ENCODE measurements around the gene NUDT16L1.
"Not testable (repeated sequence)": the region's sequence is repeated elsewhere in the genome, so short reads cannot be mapped to it uniquely, and the experiment has no call there.

NUDT16L1 gene

DNA sequence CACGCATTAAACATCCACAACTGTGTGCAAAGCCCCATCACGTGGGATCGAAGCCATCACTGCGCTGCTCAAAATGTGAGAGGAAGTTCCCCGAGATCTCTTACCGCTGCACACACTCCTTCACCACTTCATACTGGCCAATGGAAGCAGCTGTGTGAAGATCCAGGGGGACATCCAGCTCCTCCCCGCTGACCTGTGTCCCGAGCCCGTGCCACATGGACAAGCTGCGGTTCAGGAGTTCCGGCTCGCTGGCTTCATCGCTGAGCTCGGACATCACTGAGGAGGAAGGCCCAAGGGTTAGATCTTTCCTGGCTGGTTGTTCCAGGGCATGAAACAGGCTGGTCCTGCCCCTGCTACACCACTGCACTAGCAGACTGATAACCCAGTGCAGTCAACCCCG lies 36.5 kb downstream of the NUDT16L1 start:
- Histone ChIP-seq H3K27ac (ENCODE audit: low read depth, low read length, severe bottlenecking) (no peak overlapping the region), H3K9me3 (ENCODE audit: control insufficient read depth, low read length) (no peaks in the 10 kb centered on the region), H3K4me1 (ENCODE audit: control insufficient read depth, insufficient read depth, low read length, poor library complexity, severe bottlenecking) (no peaks in the 10 kb centered on the region), H3K36me3 (ENCODE audit: control insufficient read depth, insufficient read depth, low read length) (peaks cover 49% of the 10 kb centered on the region), H3K4me3 (ENCODE audit: extremely low read depth, insufficient read depth, low read length, poor library complexity, severe bottlenecking) (no peak overlapping the region)
- 98% methylated on average over 14 of the region's 15 CpGs for WGBS, 2 experiments (ENCODE audit: insufficient coverage in 2 of 2)

- Histone ChIP-seq H3K9me3 (ENCODE audit: control insufficient read depth, low read length) (no peaks in the 10 kb centered on the region), H3K36me3 (ENCODE audit: control insufficient read depth, insufficient read depth, low read length) (peaks cover 33% of the 10 kb centered on the region), H3K4me1 (ENCODE audit: control insufficient read depth, insufficient read depth, low read length, poor library complexity, severe bottlenecking) (no peaks in the 10 kb centered on the region), H3K4me3 (ENCODE audit: extremely low read depth, insufficient read depth, low read length, poor library complexity, severe bottlenecking) (peak overlapping the region; percentile 84), H3K27ac (ENCODE audit: low read depth, low read length, severe bottlenecking) (no peak overlapping the region)
- WGBS, 2 experiments (ENCODE audit: insufficient coverage in 2 of 2): 34 to 42% methylated on average over 5 to 10 of the region's 17 CpGs
Observed at GRCh38 chr16:4733211-4733742, 39.9 kb downstream of the NUDT16L1 start.

DNA sequence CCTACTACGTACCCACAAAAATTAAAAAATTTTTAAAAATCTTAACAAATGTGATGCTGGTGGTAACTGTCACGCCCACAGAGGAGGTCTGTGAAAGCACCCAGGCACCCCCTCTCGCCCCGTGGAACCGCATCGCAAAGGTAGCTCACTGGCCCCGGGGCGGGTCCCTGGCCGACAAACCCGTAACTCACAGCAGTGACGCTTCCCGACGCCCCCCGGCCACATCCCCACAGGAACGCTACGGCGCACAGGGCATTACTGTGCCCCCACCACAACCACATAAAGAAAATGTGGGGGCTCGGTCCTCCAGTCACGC lies 40.3 kb downstream of the NUDT16L1 start:
- H3K36me3 ChIP-seq (ENCODE audit: control insufficient read depth, insufficient read depth, low read length): peaks cover 29% of the 10 kb centered on the region
- H3K27ac ChIP-seq (ENCODE audit: low read depth, low read length, severe bottlenecking): peak overlapping the region; percentile 98
- WGBS, 2 experiments (ENCODE audit: insufficient coverage in 2 of 2): 0 to 1% methylated on average over 8 to 10 of the region's 19 CpGs
- no peaks in the 10 kb centered on the region for H3K9me3 ChIP-seq (ENCODE audit: control insufficient read depth, low read length)
- peak overlapping the region; percentile 84 for H3K4me3 ChIP-seq (ENCODE audit: extremely low read depth, insufficient read depth, low read length, poor library complexity, severe bottlenecking)
- no peaks in the 10 kb centered on the region for H3K4me1 ChIP-seq (ENCODE audit: control insufficient read depth, insufficient read depth, low read length, poor library complexity, severe bottlenecking)

- WGBS, 2 experiments (ENCODE audit: insufficient coverage in 2 of 2): 0 to 1% methylated on average over 47 to 51 of the region's 70 CpGs
- peak within 1 kb of the TSS; percentile 98 for H3K27ac ChIP-seq (ENCODE audit: low read depth, low read length, severe bottlenecking)
- H3K36me3 ChIP-seq (ENCODE audit: control insufficient read depth, insufficient read depth, low read length): peaks cover 24% of the 10 kb centered on the region
- no peaks in the 10 kb centered on the region for H3K4me1 ChIP-seq (ENCODE audit: control insufficient read depth, insufficient read depth, low read length, poor library complexity, severe bottlenecking)
- H3K9me3 ChIP-seq (ENCODE audit: control insufficient read depth, low read length): no peaks in the 10 kb centered on the region
- H3K4me3 ChIP-seq (ENCODE audit: extremely low read depth, insufficient read depth, low read length, poor library complexity, severe bottlenecking): peak within 1 kb of the TSS; percentile 84
Observed at GRCh38 chr16:4734063-4734729, 40.8 kb downstream of the NUDT16L1 start, which contains the start of the genes ANKS3 and DNAAF8. TSS of gene ANKS3 (minus strand) at chr16:4734271. CDS start at chr16:4730149, 4,122 bp downstream. TSS of gene DNAAF8 (plus strand) at chr16:4734537. CDS start at chr16:4736515, 1,978 bp downstream.

DNA sequence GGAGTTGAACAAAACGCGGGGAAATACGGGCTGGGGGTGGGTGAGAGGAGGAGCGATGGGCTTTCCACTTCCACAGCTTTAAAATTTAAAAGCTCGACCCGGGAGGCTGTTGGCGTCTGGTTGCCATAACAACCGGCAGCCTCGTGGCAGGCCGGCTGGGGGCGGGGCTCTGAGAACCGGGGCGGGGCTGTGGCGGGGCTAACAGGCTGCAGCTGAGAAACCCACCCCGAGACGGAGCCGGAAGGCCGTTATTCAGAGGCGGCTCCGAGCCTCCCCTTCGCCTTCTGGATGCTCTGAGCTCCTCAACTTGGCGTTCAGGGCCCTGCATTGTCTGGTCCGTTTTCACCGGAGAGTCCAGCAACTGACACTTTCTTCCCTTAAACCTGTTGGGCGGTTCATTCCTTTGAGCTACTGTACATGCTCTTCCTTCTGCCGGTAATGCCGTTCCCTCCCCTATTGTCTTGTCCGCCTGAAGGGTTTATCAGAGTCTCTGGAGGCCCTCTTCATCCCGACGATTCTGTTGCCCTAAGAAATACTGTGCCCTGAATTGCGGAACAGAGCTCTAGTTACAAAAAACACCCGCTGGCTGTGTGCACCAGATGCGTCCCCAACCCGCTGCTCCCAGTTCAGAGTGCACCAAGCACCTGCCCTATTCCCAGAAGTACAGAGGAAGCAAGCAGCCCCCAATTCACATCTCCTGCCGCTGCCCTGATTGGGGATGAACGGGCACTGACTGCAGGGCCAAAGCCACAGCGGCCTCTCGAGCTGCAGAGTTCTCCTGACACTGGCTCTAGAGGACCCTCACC lies 41.6 kb downstream of the NUDT16L1 start:
- H3K4me1 ChIP-seq (ENCODE audit: control insufficient read depth, insufficient read depth, low read length, poor library complexity, severe bottlenecking): no peaks in the 10 kb centered on the region

DNA sequence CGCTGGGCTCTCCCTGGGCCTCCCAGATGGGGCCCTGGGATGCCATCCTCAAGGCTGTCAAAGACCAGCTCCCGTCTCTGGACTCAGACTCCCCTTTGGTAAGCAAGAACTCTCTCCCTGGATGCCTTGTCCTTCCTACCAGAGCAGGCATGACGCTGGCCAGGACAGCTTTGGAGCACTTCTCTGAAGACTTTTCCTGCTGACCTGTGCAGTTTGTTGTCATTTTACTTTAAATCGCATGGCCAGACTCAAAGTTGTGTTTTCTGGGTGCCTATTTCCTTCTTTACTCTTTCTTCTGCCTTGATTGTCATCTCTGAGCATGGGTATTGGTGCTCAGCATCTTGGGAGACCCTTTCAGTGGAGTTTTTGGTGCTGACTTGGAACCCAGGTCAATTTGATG lies 43.2 kb downstream of the NUDT16L1 start:
- 86 to 90% methylated on average over 3 of the region's 4 CpGs for WGBS, 2 experiments (ENCODE audit: insufficient coverage in 2 of 2)

More for the DNA sequence above, 41.6 kb downstream of the NUDT16L1 start:
- Histone ChIP-seq H3K36me3 (ENCODE audit: control insufficient read depth, insufficient read depth, low read length) (peaks cover 18% of the 10 kb centered on the region), H3K4me3 (ENCODE audit: extremely low read depth, insufficient read depth, low read length, poor library complexity, severe bottlenecking) (peak overlapping the region; percentile 84), H3K9me3 (ENCODE audit: control insufficient read depth, low read length) (no peaks in the 10 kb centered on the region), H3K27ac (ENCODE audit: low read depth, low read length, severe bottlenecking) (peak overlapping the region; percentile 98)
- 14 to 16% methylated on average over 31 of the region's 38 CpGs for WGBS, 2 experiments (ENCODE audit: insufficient coverage in 2 of 2)

GRCh38 chr16:4737545-4737944 lies 44.2 kb downstream of the NUDT16L1 start:
- Histone ChIP-seq H3K4me3 (ENCODE audit: extremely low read depth, insufficient read depth, low read length, poor library complexity, severe bottlenecking) (no peak overlapping the region), H3K36me3 (ENCODE audit: control insufficient read depth, insufficient read depth, low read length) (no peaks in the 10 kb centered on the region), H3K27ac (ENCODE audit: low read depth, low read length, severe bottlenecking) (no peak overlapping the region), H3K4me1 (ENCODE audit: control insufficient read depth, insufficient read depth, low read length, poor library complexity, severe bottlenecking) (no peaks in the 10 kb centered on the region), H3K9me3 (ENCODE audit: control insufficient read depth, low read length) (no peaks in the 10 kb centered on the region)
- WGBS, 2 experiments (ENCODE audit: insufficient coverage in 2 of 2): 83% methylated on average over 14 to 15 of the region's 15 CpGs

More for the DNA sequence above, 43.2 kb downstream of the NUDT16L1 start:
- H3K27ac ChIP-seq (ENCODE audit: low read depth, low read length, severe bottlenecking): no peak overlapping the region
- H3K4me3 ChIP-seq (ENCODE audit: extremely low read depth, insufficient read depth, low read length, poor library complexity, severe bottlenecking): no peak overlapping the region
- peaks cover 3% of the 10 kb centered on the region for H3K36me3 ChIP-seq (ENCODE audit: control insufficient read depth, insufficient read depth, low read length)
- no peaks in the 10 kb centered on the region for H3K9me3 ChIP-seq (ENCODE audit: control insufficient read depth, low read length)
- no peaks in the 10 kb centered on the region for H3K4me1 ChIP-seq (ENCODE audit: control insufficient read depth, insufficient read depth, low read length, poor library complexity, severe bottlenecking)

DNA sequence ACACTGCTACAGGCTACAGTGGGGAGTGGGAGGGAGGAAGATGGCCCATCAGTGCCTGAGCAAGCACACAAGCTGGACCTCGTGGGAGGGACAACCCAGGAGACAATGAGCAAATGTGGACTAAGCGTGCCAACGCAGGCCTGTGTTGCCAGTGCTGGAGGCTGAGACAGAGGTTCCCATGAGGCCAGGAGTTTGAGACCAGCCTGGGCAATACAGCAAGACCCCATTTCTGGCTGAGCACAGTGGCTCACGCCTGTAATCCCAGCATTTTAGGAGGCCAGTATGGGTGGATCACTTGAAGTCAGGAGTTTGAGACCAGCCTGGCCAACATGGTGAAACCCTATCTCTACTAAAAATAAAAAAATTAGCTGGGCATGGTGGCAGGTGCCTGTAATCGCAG lies 45.0 kb downstream of the NUDT16L1 start:
- H3K27ac ChIP-seq (ENCODE audit: low read depth, low read length, severe bottlenecking); H3K9me3 ChIP-seq (ENCODE audit: control insufficient read depth, low read length); H3K4me3 ChIP-seq (ENCODE audit: extremely low read depth, insufficient read depth, low read length, poor library complexity, severe bottlenecking); H3K4me1 ChIP-seq (ENCODE audit: control insufficient read depth, insufficient read depth, low read length, poor library complexity, severe bottlenecking); H3K36me3 ChIP-seq (ENCODE audit: control insufficient read depth, insufficient read depth, low read length): not testable (repeated sequence)
- WGBS, 2 experiments (ENCODE audit: insufficient coverage in 2 of 2): 82 to 86% methylated on average over 4 to 5 of the region's 5 CpGs

DNA sequence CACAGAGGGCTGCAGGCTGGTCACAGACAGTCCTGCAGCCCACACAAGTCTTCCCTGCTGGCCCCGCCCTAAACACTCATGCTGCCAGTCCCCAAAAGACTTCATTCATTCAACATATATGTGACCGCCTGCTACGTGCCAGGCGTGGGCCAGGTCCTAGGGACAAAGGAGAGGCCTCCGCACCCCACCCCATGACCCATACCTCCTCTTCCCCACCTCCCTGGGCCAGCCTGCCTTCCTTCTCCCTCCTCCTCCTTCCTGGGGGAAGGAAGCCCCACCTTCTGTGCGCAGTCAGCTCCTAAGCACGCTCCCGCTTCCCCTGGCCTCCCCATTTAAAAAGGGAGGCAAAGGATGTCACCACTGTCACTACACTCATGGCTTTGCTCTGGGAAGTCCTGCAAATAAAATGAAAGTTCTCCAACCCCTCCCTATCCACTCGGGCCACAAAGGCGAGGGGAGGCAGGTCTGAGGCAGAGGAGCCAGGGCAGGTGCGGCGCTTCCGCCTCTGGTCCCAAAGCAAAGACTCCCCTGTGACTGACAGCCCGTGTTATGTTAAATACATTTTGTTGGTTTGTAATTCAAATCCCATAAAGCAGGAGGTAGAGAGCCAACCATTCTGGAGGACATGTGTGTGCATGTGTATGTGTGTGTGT lies 50.0 kb downstream of the NUDT16L1 start:
- Histone ChIP-seq H3K4me1 (ENCODE audit: control insufficient read depth, insufficient read depth, low read length, poor library complexity, severe bottlenecking) (no peaks in the 10 kb centered on the region), H3K36me3 (ENCODE audit: control insufficient read depth, insufficient read depth, low read length) (no peaks in the 10 kb centered on the region), H3K9me3 (ENCODE audit: control insufficient read depth, low read length) (no peaks in the 10 kb centered on the region), H3K4me3 (ENCODE audit: extremely low read depth, insufficient read depth, low read length, poor library complexity, severe bottlenecking) (no peak overlapping the region), H3K27ac (ENCODE audit: low read depth, low read length, severe bottlenecking) (no peak overlapping the region)
- 69 to 85% methylated on average over 5 to 7 of the region's 14 CpGs for WGBS, 2 experiments (ENCODE audit: insufficient coverage in 2 of 2)

GRCh38 chr16:4744555-4745273 lies 51.4 kb downstream of the NUDT16L1 start:
- no peak overlapping the region for H3K4me3 ChIP-seq (ENCODE audit: extremely low read depth, insufficient read depth, low read length, poor library complexity, severe bottlenecking)
- 83 to 86% methylated on average over 10 to 11 of the region's 13 CpGs for WGBS, 2 experiments (ENCODE audit: insufficient coverage in 2 of 2)

More at GRCh38 chr16:4744555-4745273, 51.4 kb downstream of the NUDT16L1 start:
- H3K9me3 ChIP-seq (ENCODE audit: control insufficient read depth, low read length): no peaks in the 10 kb centered on the region
- no peaks in the 10 kb centered on the region for H3K4me1 ChIP-seq (ENCODE audit: control insufficient read depth, insufficient read depth, low read length, poor library complexity, severe bottlenecking)
- no peak overlapping the region for H3K27ac ChIP-seq (ENCODE audit: low read depth, low read length, severe bottlenecking)
- no peaks in the 10 kb centered on the region for H3K36me3 ChIP-seq (ENCODE audit: control insufficient read depth, insufficient read depth, low read length)

Data from mesodermal cell (in vitro differentiated cells).